Middle frontal gyrus (tissue), 1 donor: ENCODE data around the gene SBF1.
"Not testable (repeated sequence)": the region's sequence is repeated elsewhere in the genome, so short reads cannot be mapped to it uniquely, and the experiment has no call there.

ENCODE experiments used
- DNase-seq: peaks from one replicate; pipeline ENCODE4 v3.0.0-alpha.2; 2015; ENCODE audit warnings: low spot score; ENCODE audit errors: extremely low spot score

SBF1 gene

GRCh38 chr22:50400931-50401330, 73.9 kb downstream of the SBF1 start:
- no peak for DNase-seq

- DNase-seq: no peak
Measured at GRCh38 chr22:50400406-50400805, 74.4 kb downstream of the SBF1 start.

DNA sequence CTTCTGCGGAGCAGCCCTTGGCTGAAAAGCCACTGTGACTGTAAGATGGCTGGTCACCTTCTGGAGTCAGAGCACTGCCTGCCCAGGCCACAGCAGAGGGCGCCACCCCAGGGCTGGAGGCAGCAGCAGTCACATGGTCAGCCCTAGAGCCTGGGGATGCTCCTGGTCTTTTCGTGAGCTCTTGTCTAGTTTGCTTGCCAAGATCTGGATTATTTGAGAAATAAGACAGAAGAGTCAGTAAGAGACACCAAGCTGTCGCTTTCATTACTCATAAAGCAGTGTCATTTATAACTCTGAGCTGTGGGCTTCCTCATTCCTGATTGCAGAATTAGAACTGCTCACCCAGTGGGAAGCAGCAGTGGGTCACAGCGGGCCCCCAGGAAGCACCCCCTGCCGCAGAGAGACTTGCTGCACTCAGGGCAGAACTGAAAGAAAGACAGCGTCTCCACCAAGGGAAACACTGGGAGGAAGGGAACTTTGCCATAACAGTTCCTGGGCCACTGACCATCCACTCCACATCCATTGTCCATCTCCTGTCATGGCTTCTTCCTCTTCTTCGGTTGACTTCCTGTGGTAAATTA, 75.0 kb downstream of the SBF1 start:
- DNase-seq: no peak

GRCh38 chr22:50398831-50399648, 75.8 kb downstream of the SBF1 start:
- DNase-seq: no peak

DNA sequence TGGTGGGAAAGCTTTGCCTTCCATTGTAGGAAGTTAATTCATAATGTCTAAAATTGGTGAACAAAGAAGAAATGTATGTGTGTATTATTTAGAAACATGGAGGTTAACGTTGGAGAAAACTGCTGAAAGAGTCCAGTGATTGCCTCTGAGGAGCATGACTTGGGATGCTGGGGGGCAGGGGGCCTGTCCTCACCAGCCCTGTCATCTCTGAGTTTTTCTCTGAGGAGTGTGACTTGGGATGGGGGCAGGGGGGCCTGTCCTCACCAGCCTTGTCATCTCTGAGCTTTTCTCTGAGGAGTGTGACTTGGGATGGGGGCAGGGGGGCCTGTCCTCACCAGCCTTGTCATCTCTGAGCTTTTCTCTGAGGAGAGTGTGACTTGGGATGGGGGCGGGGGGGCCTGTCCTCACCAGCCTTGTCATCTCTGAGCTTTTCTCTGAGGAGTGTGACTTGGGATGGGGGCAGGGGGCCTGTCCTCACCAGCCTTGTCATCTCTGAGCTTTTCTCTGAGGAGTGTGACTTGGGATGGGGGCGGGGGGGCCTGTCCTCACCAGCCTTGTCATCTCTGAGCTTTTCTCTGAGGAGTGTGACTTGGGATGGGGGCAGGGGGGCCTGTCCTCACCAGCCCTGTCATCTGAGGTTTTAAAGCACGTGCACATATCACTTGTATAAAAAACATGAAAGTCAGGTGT, 77.3 kb downstream of the SBF1 start:
- not testable (repeated sequence) for DNase-seq

GRCh38 chr22:50396751-50397370, 78.0 kb downstream of the SBF1 start:
- DNase-seq: no peak
